ENCODE measurements around the gene NUDT9.
"Not testable (repeated sequence)": the region's sequence is repeated elsewhere in the genome, so short reads cannot be mapped to it uniquely, and the experiment has no call there.

Gene NUDT9

DNA sequence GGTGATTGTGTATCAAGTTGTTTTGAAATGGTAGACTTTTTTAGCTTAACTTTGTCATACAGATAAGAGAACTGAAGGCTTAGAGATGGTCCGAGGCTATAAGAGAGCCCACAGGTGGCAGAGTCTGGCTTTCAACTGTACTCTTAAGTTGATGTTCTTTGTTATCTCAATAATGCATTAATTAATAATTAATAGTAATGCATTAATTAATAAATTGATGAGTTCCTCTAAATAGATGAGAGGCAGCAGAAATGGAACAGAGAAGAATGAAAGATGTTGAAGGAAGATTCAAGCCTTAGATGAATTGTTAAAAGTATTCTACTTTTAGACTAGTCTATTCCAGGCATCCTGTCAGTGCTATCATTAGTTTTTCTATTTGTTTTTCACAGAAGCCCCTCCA lies 22.4 kb downstream of the NUDT9 start:
- H3K36me3 ChIP-seq, result peaks cover 26% of the 10 kb centered on the region
- no peak for DNase-seq
- TF ChIP-seq, protein P1, sequence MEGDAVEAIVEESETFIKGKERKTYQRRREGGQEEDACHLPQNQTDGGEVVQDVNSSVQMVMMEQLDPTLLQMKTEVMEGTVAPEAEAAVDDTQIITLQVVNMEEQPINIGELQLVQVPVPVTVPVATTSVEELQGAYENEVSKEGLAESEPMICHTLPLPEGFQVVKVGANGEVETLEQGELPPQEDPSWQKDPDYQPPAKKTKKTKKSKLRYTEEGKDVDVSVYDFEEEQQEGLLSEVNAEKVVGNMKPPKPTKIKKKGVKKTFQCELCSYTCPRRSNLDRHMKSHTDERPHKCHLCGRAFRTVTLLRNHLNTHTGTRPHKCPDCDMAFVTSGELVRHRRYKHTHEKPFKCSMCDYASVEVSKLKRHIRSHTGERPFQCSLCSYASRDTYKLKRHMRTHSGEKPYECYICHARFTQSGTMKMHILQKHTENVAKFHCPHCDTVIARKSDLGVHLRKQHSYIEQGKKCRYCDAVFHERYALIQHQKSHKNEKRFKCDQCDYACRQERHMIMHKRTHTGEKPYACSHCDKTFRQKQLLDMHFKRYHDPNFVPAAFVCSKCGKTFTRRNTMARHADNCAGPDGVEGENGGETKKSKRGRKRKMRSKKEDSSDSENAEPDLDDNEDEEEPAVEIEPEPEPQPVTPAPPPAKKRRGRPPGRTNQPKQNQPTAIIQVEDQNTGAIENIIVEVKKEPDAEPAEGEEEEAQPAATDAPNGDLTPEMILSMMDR (IDR thresholded peaks at IDR 0.05; ENCODE audit: low read depth, low read length), result no peak
- H3K4me1 ChIP-seq, result 0 out of 2 replicates have a peak, but pooled peaks cover 2% of the 10 kb centered on the region
- H3K4me3 ChIP-seq (ENCODE audit: low read depth, low read length), result no peak overlapping the region
- no peaks in the 10 kb centered on the region for H3K27me3 ChIP-seq
- H3K9me3 ChIP-seq, result no peaks in the 10 kb centered on the region

- no peak overlapping the region for H3K4me3 ChIP-seq (ENCODE audit: low read depth, low read length)
- H3K36me3 ChIP-seq, result peaks cover 21% of the 10 kb centered on the region
- TF ChIP-seq, protein P1 (IDR thresholded peaks at IDR 0.05; ENCODE audit: low read depth, low read length), result no peak
- no peaks in the 10 kb centered on the region for H3K9me3 ChIP-seq
- H3K4me1 ChIP-seq, result 0 out of 2 replicates have a peak, but pooled peaks cover 2% of the 10 kb centered on the region
- no peaks in the 10 kb centered on the region for H3K27me3 ChIP-seq
- no peak for DNase-seq
These were observed 23.6 kb downstream of the NUDT9 start for GRCh38 chr4:87445964-87446363.

- H3K4me1 ChIP-seq; H3K4me3 ChIP-seq (ENCODE audit: low read depth, low read length); H3K27me3 ChIP-seq; H3K9me3 ChIP-seq; DNase-seq: not testable (repeated sequence)
- H3K36me3 ChIP-seq, result peaks cover 24% of the 10 kb centered on the region
These were observed 24.0 kb downstream of the NUDT9 start for GRCh38 chr4:87446375-87446774.

DNA sequence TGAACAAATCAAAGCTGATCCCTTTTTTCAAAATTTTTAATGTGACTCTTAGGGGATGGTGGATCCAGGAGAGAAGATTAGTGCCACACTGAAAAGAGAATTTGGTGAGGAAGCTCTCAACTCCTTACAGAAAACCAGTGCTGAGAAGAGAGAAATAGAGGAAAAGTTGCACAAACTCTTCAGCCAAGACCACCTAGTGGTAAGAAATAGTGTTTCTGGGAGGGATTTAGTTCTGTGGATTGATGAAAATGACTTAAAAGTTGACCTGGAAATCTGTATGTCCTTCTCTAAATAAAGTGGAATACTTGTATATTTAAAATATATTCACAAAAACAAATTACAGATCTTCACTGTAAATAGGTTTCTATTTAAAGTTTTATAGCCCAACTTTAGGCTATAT lies 29.2 kb downstream of the NUDT9 start:
- H3K36me3 ChIP-seq, result peaks cover 21% of the 10 kb centered on the region
- no peak for DNase-seq
- H3K9me3 ChIP-seq, result no peaks in the 10 kb centered on the region
- no peaks in the 10 kb centered on the region for H3K27me3 ChIP-seq
- no peak overlapping the region for H3K4me3 ChIP-seq (ENCODE audit: low read depth, low read length)
- H3K4me1 ChIP-seq, result 0 out of 2 replicates have a peak, but pooled peaks cover 2% of the 10 kb centered on the region
- TF ChIP-seq, protein P1 (IDR thresholded peaks at IDR 0.05; ENCODE audit: low read depth, low read length), result peak; percentile 39

DNA sequence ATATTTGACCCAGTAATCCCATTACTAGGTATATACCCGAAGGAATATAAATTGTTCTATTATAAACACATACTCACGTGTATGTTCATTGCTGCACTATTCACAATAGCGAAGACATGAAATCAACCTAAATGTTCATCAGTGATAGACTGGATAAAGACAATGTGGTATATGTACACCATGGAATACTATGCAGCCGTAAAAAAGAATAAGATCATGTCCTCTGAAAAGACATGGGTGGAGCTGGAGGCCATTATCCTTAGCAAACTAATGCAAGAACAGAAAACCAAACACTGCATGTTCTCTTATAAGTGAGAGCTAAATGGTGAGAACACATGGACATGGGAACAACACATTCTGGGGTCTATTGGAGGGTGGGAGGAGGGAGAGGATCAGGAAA lies 36.5 kb downstream of the NUDT9 start:
- Histone ChIP-seq H3K4me1 (no peaks in the 10 kb centered on the region), H3K9me3 (no peaks in the 10 kb centered on the region), H3K27me3 (no peaks in the 10 kb centered on the region), H3K36me3 (peaks cover 18% of the 10 kb centered on the region), H3K4me3 (ENCODE audit: low read depth, low read length) (no peak overlapping the region)
- no peak for DNase-seq
- TF ChIP-seq, protein P1 (IDR thresholded peaks at IDR 0.05; ENCODE audit: low read depth, low read length), result no peak

DNA sequence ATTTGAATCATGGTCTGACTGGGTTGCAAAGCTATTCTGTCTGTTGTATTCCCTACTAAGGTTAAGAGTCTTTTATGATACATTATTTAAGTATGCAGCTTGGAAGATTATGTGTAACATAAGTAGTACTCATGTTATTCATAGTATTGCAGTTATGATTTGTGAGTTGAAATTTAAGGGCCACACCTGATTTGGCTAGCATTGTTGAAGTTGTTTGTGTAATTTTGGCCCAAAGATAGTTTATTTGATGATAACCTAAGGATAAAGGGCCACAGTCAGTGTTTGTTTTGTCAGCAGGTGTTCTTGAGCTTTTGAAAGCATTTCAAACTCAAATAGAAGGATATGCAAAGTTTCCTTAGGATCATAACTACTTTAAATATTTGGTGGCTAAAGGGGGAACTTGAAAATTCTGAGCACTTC lies 38.9 kb downstream of the NUDT9 start:
- Histone ChIP-seq H3K4me3 (ENCODE audit: low read depth, low read length) (no peak overlapping the region), H3K4me1 (no peaks in the 10 kb centered on the region; the same call in 1 of the 2 replicates), H3K27me3 (no peaks in the 10 kb centered on the region), H3K36me3 (peaks cover 15% of the 10 kb centered on the region), H3K9me3 (no peaks in the 10 kb centered on the region)
- TF ChIP-seq, protein P1 (IDR thresholded peaks at IDR 0.05; ENCODE audit: low read depth, low read length), result no peak
- no peak for DNase-seq

DNA sequence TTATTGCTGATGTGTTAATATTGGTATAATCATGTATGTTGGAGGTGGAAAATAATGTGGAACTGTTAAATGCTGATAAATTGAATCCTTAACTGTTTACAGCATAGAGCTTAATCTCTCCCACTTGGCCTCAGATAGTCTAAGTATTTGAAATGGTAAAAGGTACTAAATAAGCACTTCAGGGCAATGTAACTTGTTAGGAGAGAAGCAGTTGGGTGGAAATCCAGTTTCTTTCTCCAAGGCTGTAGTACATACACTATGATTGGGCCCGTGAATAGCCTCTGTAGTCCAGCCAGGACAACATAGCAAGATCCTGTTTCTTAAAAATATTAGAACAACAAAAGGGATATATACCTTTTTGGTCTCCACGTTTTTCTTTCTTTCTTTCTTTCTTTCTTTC lies 39.7 kb downstream of the NUDT9 start:
- Histone ChIP-seq H3K4me1 (no peaks in the 10 kb centered on the region; the same call in 1 of the 2 replicates), H3K27me3 (no peaks in the 10 kb centered on the region), H3K36me3 (peaks cover 15% of the 10 kb centered on the region), H3K4me3 (ENCODE audit: low read depth, low read length) (no peak overlapping the region), H3K9me3 (no peaks in the 10 kb centered on the region)
- TF ChIP-seq, protein P1 (IDR thresholded peaks at IDR 0.05; ENCODE audit: low read depth, low read length), result no peak
- no peak for DNase-seq
